GM19468 (cell line): ENCODE measurements around the gene COL21A1.
"Not testable (repeated sequence)": the region's sequence is repeated elsewhere in the genome, so short reads cannot be mapped to it uniquely, and the experiment has no call there.

Experiments
- ATAC-seq: cut with Tn5 transposase; IDR thresholded peaks from one replicate; pipeline ENCODE4 v1.9.1; 2021; ENCODE audit warnings: mild to moderate bottlenecking, moderate library complexity, moderate number of reproducible peaks; ENCODE audit not compliant: unreplicated experiment; ENCODE audit errors: extremely low read depth

Gene COL21A1

DNA sequence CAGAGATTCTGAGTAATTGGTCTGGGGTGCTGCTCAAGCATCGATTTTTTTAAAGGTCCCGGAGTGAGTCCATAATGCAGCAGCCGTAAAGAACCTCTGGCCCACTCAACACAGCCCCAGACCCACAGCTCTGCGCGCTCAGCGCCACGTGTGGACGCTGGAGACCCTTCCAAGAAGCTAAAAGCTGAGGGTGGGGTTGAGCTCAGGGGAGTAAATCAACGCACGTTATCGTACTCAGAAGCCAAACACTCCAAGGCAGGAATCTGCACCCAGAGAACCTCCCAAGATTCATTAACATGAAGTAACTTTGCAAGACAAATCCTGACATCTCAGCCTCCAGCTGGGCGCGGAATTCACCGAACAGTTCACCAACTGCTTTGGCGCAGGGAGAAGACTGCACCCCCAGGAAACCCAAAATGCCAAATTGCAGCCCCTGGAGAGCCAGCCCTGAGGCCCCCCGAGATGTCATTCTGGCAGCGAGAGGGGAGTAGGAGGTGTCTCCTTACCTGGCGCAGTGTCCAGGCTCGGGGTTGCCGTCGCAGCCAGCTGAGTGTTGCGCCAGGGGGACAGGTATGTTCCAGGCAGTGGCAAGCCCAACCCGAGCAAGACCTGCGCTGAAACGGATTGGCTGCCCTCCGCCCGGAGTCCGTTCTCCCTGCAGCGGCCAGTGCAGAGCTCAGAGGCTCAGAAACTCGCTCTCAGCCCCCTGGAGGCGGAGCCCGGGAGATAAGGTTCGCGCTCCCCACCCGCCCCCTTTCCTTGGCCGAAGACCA lies at the start of gene COL21A1:
TSS of gene COL21A1 (minus strand) at position 700 of the 773 bp plus-strand sequence. CDS start 64,962 bp downstream, outside the sequence.
- no peak for ATAC-seq

- no peak for ATAC-seq
These were observed 46.4 kb upstream of the COL21A1 start for GRCh38 chr6:56293781-56294180.

GRCh38 chr6:56292505-56293181 lies 45.3 kb upstream of the COL21A1 start:
- ATAC-seq, result no peak

GRCh38 chr6:56291302-56291917 lies 44.0 kb upstream of the COL21A1 start:
- no peak for ATAC-seq

GRCh38 chr6:56289721-56290120 lies 42.3 kb upstream of the COL21A1 start:
- ATAC-seq, result no peak

DNA sequence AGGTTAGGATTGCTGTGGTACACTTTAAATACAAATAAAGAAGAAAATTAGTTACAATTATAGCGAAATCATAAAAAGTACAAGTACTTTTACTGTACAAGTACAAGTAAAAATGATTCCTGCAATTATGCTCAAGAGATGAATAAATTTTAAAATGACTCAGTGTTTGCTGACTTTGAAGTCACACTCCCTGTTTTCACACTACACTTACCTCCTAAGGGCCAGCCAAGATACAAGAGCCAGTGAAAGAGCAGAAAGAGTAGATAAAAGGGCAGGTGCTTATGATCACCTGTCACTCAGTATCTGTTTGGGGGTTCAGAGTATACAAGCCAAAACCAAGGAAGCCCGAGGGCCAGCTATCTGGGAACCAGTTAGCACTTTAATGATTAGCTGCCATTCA lies 41.0 kb upstream of the COL21A1 start:
- ATAC-seq, result no peak

- no peak for ATAC-seq
These were observed 35.0 kb upstream of the COL21A1 start for GRCh38 chr6:56282391-56282790.

DNA sequence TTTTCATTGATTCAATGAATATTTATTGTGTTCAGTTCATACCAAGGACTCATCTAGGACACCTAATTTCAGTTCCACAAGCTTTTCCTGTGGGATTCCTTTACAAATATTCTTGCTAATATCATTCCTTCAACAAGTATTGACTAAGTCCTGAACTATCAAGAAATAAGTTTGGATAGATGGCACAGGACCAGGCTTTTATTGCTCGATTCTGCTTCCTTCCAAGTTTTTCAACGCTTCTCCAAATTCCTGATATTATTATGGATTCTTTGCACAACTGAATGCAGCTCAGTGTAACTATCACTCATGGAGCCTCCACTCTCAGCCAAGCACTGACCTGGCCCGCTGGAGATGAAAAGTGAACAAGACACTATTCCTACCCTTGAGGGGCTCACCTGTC lies 32.7 kb upstream of the COL21A1 start:
- ATAC-seq, result no peak

- ATAC-seq, result no peak
These were observed 32.1 kb upstream of the COL21A1 start for GRCh38 chr6:56279331-56280080.

- no peak for ATAC-seq
These were observed 30.8 kb upstream of the COL21A1 start for GRCh38 chr6:56278171-56278591.

DNA sequence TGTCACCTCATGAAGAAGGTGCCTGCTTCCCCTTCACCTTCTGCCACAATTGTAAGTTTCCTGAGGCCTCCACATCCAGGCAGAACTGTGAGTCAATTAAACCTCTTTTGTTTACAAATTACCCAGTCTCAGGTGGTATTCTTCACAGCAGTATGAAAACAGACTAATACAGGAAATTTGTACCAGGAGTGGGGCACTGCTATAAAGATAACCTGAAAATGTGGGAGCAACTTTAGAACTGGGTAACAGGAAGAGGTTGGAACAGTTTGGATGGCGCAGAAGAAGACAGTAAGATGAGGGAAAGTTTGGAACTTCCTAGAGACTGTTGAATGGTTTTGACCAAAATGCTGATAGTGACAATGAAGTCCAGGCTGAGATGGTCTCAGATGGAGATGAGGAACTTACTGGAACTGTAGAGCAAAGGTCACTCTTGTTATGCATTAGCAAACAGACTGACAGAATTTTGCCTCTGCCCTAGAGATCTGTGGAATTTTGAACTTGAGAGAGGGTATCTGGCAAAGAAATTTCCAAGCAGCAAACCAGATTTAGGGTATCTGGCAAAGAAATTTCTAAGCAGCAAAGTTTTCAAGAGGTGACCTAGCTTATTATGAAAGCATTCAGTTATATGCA lies 23.5 kb upstream of the COL21A1 start:
- no peak for ATAC-seq

GRCh38 chr6:56268266-56268665 lies 20.9 kb upstream of the COL21A1 start:
- no peak for ATAC-seq

- ATAC-seq, result no peak
These were observed 18.6 kb upstream of the COL21A1 start for GRCh38 chr6:56266011-56266410.

- ATAC-seq, result no peak
These were observed 16.4 kb upstream of the COL21A1 start for GRCh38 chr6:56263596-56264315.

DNA sequence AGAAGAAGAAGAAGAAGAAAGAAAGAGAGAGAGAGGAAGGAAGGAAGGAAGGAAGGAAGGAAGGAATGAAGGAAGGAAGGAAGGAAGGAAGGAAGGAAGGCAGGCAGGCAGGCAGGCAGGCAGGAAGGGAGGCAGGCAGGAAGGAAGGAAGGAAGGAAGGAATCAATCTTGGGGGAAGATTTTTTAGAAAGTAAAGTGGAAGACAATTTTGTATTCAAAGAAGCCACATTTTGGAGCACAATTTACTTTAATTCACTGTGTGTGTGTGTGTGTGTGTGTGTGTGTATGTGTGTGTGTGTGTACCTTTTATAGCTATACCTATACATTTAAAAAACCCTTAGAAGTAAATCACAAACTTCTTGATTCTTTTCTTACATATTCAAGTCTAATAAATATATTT lies 13.2 kb upstream of the COL21A1 start:
- ATAC-seq, result not testable (repeated sequence)

DNA sequence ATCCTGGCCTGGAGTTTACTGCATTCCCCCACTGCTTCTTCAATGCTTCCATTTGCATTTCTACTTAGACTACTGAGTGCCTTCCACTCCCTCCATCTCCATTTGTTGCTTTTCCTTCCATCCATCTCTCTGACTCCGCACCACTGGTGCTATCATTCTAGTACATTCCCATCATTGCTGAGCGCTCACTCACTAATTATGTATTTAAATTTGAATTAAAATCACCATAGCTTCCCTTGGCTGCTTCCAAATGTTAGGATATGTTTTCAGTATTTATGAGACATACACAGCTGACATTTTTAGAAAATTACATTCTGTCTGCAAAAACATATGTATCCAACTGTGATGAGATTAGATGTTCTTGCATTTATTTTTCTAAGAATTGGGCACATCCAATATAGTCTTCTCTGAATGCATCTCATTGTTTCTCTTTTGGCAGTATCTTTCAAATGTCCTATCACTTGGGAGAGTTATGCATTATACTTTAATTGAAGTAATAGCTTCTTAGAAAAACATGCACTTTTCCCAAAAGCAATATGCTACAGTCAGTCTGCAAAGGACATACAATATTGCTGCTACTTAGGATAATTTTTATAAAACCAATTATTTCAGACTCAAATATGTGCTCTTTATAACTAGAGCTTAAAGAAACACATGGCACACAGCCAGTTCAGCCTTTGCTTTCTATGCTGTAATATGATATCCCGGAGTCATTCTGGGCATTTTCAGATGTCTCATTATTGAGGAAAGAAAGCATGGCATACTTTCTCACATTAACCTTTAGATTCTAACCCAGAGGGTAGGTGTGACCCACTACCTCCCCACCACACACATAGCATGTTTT lies 12.1 kb upstream of the COL21A1 start:
- no peak for ATAC-seq

DNA sequence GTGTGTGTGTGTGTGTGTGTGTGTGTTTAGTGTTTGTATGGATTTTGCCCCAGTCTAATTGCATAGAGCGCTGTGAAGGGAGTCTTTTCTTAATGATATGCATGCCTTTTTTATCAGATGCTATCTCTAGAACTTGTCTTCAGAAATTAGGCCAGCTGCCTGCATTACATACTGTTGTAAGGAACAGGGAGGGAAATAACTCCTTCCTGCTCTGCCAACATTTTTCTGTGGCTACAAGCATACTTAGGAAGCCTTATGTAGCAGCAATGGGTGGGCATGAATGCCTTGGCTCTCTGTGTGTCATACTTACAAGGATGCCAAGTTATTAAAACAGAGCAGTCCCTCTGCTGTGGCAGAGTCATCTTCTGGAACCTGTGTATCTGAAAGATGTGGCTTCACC lies 8.0 kb upstream of the COL21A1 start:
- ATAC-seq, result no peak

DNA sequence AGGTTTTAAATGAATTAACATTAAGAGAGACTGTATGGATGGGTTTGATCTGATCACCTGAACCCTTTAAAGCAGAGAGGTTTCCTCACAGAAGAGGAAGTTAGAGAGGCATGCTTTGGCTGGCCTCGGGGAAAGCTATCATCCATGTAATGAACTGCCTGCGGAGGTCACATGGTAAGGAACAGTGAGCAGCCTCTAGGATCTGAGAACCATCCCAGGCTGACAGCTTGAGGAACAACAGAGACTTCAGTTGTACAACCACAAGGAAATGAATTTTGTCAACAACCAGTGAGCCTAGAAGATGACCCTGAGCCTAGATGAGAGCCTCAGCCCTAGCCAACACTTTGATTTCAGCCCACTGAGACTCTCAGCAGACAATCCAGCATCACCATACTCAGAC lies 2.9 kb upstream of the COL21A1 start:
- ATAC-seq, result no peak
